ENCODE measurements around the gene DUSP1.
"Not testable (repeated sequence)": the region's sequence is repeated elsewhere in the genome, so short reads cannot be mapped to it uniquely, and the experiment has no call there.

DUSP1 gene

DNA sequence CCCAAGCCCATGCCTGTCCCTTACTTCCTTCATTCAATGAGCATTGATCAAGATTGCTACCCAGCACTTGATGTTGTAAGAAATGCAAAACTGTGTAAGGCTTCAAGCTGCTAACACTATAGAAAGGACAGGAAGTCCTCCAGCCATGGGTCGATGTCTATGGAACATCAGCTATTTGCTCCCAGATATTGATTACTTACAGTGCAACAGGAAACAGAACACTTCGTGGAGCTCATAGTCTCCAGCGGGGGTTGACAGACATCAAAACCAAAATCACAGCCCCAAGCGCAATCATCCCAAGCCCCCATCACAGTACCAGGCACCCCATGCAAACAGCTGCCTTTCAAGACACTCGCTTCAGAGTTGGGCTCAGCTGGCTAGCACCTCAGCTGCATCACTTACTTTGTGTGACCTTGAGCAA lies 26.8 kb upstream of the DUSP1 start:
- no peak for DNase-seq

DNA sequence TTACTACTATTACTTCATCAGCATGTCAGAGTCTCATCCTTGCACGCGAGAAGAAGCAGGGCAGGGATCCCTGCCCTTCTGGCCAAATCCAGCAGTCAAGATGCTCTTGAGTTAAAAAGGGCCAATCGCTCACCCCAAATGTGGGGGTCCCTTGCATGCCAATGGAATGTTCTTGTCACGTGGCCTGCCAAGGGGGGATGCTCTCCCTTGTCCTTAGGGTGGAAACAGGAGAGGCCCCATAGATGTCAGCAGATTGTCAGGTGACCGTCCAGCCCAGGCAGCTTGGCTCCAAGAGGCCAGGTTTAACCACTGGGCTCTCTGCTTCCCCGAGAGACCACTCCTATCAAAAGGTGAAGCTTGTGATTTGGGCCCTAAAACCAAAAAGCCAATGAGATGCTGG lies 25.3 kb upstream of the DUSP1 start:
- no peak for DNase-seq

DNA sequence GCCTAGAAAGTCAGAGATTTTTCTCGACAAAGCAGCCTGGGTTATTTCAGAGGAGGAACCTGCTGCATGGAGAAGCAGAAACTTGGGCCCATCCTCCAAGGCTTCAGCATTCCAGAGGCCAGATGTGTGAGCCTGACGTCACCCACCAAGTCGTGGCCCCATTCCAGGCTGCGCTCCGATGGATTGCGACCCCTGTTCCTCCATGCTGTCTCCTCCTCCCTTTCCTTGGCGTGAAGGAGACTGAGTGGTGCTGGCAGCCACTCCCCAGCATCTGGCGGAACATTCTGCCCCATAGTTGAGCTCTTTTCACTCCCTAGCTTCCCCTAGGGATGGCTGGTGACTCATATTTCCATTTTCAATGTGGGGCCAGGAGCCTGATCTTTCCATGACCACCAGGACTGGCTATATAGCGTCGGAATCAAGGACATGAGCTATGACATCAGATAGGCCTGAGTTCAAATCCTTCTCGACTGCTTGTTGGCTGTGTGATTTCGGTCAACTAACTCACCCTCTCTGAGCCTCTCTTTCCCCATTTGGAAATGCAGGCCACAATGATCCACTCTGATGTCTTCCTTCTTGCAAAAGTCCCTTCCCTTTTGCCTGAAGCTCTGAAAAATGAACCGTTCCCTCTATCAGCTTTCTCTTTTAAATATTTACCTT lies 24.5 kb upstream of the DUSP1 start:
- DNase-seq: peak; percentile 98

DNA sequence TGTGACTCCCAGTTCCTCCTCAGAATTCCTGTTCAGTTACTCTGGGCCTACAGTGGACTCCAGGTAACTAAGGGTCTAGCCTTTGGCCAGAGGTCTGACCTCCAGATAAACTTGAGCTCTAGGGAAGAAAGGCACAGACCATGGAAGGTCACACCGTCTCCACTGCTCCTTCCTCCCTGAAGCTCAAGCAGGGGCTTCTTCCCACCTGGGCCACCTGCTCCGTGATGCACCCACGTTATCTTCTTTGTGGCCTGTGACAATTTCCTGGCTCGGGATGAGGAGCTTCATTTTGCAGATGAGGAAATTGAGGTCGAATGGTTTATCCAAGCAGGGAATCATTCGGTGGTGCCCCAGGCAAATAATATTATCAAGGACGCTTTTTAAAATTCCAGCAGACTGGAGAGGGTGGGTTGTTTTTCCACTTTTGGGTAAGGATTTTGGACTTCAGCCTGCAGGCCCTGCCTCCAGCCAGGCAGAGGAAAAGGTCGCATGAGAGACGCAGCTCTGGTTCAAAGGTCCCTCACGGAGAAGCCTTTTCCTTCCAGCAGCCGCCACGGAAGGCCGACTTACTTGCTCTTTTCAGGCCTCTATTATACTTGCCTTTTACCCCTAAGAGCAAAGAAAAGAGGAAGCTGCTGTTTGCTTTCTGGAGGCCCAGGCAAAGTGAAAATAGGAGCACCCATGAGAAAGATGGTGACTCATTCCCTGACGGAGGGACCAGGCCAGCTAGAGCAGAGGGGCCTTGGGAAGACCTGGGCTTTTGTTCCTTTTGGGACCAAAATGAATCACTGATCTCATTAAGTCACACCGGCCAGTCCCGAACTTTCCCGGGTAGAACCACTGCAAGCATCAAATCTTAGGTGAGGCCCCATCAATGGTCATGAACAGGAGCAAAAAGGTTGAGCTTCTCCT lies 22.8 kb upstream of the DUSP1 start:
- DNase-seq: no peak

DNA sequence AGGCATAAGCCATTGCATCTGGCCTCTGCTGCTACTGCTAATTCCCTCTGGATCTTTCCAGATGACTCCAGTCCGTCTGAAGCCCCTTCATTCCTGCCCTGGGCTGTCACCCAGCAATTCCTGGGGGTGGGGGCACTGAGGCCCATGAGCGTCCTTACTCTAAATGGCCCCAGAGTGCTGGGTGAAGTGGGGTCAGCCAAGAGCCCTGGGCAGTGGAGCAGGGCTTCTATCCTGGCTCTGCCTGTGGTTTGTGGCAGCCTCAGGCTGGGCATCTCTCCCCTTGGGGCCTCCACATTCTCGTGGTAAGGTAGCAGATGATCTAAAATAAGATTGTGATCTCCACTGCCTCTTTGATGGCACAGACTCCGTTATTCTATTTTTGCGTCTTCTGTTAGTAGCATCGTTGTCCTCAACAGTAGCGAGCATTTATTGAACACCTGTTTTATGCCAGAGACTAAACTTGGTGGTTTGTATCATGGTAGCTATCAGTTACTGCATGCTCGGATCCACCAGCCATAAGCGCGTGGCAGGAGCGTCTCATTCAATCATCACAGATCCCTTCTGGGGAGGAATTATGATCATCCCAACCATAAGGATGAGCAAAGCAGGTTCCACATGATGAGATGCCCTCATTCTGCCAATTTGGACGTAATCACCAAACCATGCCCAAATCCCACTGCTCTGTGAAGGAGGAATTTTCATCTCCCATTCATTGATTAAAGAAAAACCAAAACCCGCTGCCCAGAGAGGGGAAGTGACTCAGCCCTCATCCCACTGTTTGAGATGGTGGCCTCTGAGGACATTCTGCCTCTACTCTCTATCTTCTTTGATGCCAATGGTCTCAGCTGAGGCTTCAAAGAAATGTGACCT lies 21.9 kb upstream of the DUSP1 start:
- no peak for DNase-seq

DNA sequence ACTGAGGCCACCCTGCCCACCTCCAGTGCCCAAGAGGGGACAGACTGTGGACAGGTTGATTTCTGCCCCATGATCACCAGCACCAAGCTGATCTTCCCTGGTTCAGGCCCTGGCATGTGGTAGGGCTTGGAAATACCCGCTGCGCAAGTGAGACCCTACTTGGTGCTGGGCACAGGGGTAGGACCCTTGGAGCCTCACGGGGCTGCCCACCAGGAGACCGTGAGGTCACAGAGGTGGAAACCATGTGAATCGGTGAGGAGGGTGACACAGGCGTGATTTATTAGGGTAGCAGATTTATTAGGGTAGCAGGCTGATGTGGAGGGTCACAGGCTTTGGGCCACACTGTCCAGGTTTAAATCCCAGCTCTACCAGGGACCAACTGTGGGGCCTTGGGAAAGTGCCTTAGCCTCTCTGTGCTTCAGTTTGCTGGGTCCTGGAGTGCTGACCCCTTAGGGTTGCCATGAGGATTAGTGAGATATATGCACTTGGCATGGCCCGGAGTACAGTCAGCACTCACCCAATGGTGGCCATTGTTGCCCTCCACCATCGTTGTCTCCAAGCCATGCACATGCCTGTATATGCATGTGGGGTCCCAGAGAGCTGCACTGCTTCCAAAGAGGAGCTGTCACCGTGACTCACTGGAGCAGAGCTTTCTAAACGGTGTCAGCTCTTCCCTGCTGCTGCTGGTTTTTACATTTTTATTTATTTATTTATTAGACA lies 20.9 kb upstream of the DUSP1 start:
- no peak for DNase-seq

DNA sequence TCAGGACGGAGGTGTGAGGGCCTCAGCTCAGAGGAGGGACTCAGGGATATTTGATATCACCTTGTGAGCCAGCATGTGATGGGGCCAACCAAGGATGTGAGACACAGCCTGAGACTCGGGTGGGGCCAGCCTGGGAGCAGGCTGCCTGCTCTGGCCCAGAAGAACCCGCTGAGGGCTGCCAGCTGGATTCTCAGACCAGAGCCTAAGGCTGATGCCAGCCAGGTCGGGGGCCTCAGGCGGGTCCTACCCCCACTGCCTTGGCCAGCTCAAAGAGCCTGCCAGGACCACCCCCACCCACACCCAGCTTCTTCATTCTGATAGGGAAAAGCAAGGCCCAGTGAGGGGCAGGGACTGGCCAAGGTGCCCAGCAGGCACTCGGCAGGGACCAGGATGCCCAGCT lies 20.3 kb upstream of the DUSP1 start:
- DNase-seq: no peak

DNA sequence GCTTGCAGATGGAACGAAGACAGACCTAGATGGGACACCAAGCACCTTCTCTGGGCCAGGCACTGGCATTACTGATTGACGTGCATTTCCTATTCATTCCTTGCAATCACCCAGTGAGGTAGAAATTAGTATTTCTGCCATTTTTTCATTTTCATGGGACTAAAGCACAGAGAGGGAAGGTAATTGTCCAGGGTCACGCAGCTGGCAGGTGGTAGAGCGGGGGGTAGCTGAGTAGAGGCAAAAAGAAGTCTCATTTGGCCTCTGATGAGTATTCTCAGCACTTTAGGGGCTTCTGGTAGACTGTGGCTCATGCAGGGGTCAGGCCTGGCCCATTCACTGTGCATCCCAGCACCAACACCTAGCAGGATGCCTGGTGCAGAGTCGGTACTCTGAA lies 19.5 kb upstream of the DUSP1 start:
- DNase-seq: no peak

DNA sequence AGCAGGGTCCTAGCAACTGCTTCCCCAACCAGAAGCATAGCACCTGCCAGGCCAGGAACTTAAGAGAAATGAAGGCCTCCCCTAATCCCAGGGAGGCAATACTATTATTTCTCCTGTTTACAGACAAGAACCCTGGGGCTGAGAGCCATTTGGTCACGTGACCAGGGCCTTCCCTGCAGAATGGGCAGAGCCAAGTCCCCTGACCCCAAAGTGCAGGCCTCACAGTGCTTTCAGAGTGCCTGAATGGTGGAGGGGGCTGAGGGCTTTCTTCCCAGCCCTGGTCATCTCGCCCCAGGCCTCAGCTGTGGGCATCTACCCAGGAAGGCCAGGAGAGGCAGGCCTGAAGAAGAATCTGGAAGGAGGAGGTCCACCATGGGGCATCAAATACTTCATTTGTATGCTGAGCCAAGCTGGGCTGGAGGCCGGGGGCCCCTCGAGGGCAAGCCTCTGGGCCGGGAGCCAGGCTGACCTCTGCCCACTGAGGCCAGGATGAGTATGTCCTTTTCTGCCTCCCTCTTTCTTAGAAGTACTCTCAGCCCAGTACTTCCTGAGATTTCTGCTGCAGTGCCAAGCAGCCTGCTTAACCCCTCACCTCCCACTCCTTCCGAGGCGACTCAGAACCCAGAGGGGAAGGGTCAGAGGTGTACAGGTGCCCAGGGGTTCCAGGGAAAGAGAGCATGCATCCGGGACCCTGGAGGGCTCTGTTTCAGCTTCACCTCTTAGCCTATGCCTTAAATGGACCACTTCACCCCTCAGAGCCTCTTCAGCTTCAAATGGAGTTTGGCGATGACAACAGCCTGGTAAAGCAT lies 18.9 kb upstream of the DUSP1 start:
- DNase-seq: no peak

DNA sequence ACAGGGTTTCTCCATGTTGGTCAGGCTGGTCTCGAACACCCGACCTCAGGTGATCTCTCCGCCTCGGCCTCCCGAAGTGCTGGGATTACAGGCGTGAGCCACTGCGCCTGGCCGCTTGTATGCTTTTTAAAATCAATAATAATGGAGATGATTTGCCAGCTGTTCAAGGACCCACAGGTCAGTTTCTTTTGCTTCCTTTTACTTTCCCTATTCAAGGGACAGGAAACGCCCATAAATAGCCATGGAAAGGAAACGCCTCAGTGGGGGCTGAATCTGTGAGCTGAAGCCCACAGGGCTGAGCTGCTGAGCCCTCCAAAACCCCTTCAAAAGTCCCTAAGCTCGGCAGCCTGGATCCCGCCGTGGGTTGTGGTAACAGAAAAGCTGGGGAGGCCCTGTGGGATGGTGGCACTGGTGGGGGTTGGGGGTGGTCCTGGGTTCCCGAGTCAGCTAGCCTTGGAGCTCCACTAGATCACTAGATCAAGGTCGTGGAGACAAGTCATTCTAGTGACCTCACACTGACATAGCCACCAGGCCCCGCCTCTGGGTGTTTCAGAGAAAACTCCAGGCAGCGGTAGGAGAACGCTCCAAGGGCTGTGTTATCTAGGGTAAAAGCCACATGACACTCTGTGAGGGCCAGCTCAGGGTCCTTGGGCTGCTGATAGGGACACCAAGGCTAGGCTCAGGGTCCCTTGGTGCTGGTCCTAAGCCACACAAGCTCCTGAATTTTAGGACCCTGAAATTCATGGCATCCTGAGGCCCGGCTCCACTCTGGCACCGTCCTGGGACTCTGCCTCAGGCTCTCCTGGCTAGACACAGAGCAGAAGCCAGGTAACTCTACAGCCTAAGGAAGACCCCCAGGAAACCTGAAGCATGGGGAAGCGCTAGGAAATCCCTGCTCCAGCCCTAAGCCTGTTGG lies 18.0 kb upstream of the DUSP1 start:
- DNase-seq: no peak

DNA sequence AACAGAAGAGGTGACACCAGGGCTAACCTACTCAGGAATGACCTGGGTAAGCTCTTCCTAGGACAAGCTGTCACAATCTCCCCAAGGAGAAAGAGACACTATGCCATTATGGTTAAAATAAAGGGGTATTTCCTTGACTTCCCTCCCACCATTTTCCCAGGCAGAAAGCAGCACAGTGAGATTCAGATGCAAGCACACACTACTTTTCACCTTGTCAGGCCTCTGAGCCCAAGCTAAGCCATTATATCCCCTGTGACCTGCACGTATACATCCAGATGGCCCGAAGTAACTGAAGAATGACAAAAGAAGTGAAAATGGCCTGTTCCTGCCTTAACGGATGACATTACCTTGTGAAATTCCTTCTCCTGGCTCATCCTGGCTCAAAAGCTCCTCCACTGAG lies 16.5 kb upstream of the DUSP1 start:
- DNase-seq: not testable (repeated sequence)

DNA sequence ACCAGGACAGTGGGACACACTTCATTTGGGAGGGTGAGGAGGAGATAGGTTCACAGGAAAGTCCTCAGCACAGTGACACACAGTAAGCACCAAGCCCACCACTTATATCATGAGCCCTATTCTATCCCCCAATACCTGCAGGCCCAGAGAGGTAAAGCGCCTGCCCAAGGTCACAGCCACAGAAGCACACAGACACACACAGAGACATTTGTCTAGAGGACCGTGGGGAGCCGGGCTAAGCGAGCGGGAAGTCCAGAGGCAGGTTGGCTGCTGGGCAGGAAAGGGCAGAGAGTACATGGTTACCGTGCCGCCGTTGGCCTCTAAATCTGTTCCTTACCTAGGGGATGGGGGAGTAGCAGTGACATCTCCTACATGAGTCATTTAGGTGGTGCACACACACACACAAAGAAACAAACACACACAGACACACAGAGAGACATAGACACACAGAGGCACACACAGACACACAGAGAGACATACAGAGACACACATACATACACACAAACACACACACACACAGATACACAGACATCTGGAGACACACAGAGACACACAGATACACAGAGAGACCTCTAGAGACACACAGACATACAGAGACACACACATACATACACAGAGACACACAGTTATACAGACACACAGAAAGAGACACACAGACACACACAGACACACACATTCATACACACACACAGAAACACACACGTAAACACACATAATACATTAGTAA lies 15.9 kb upstream of the DUSP1 start:
- DNase-seq: no peak

DNA sequence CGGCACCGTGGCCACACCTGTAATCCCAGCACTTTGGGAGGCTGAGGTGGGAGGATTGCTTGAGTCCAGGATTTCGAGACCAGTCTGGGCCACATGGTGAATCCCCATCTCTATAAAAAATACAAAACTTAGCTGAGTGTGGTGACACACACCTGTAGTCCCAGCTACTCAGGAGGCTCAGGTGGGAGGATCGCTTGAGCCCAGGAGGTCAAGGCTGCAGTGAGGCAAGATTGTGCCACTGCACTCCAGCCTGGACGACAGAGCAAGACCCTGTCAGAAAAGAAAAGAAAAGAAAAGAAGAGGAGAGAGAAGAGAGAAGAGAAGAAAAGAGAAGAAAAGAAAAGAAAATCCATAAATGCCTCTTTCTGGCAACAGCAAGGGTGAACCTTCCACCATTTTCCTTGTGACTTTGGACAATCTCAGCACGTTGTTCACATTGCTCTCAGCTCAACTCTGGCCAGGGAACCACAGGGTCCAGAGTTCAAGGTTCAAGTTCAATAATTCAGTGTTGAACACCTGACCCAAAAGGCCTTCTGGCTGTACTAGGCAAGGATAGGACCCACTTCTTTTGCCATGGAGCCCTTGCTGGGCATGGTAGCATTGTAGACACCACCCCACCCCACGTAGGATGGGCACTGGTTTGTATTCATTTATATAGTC lies 14.6 kb upstream of the DUSP1 start:
- DNase-seq: no peak

DNA sequence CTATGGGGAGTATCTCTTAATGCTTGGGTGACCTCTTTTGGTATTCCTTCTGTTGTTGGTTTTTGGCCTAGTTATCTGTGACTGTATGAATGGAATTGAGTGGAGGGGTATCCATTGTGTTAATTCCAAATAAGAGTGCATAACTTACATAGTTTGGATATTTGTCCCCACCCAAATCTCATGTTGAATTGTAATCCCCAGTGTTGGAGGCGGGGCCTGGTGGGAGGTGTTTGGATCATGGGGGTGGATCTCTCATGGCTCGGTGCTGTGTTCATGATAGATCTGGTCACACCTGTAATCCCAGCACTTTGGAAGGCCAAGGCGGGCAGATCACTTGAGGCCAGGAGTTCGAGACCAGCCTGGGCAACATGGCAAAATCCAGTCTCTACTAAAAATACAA lies 13.2 kb upstream of the DUSP1 start:
- DNase-seq: not testable (repeated sequence)

DNA sequence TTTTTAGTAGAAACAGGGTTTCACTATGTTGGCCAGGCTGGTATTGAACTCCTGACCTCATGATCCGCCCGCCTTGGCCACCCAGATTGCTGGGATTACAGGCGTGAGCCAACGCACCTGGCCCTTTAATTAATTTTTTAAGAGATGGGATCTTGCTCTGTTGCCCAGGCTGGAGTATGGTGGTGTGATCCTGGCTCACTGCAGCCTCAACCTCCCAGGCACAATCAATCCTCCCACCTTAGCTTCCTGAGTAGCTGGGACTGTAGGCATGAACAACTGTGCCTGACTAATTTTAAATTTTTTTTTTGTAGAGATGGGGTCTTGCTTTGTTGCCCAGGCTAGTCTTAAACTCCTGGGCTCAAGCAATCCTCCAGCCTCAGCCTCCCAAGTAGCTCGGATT lies 12.3 kb upstream of the DUSP1 start:
- DNase-seq: not testable (repeated sequence)

DNA sequence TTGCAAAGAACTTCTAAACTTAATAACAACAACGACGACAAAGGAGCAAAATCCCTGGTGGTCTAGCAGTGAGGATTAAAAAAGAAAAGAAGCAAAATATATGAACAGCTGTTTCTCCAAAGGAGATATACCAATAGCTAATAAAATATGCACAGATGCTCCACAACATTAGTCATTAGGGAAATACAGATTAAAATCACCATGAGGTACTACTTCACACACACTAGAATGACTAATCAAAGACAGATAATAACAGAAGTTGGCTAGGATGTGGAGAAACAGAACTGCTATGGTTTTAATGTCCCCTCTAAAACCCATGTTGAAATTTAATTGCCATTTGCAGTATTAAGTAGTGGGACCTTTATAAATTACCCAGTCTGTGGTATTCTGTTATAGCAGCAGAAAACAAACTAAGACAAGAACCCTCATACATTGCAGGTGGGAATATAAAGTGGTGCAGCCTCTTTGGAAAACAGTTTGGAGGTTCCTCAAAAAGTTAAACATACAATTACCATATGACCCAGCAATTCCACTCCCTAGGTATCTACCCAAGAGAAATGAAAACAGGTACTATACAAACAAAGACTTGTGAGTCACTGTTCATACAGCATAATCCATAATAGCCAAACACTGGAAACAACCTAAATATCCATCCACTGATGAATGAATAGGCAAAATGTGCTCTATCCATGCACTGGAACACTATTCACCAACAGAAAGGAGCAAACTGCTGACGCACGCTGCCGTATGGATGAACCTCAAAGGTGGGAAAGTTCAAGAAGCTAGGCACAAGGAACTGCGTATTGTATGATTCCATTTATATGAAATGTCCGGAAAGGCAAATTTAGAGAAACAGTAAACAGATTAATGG lies 11.4 kb upstream of the DUSP1 start:
- peak; percentile 64 for DNase-seq

DNA sequence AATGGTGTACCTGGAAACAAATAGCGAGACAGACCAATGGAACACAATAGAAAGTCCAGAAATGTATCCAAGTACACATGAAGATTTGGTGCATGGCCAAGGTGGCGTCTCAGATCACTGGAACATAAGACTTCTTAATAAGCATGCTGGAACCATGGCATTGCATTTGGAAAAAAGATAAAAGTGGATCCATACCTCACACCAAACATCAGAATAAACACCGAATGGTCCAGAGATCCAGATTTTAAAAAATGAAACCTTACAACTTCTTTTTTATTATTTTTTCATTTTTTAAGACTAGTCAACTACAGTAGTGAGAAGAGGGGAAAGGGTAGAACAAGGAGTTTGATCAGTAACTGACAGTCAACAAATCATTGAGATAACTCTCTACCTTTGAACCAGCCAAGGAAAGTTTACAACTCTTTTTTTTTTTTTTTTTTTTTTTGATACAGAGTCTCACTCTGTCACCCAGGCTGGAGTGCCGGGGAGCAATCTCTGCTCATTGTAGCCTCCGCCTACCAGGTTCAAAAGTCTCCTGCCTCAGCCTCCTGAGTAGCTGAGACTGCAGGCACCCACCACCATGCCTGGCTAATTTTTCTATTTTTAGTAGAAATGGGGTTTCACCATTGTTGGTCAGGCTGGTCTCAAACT lies 8.8 kb upstream of the DUSP1 start:
- DNase-seq: no peak
